ENCODE results near the gene DVL1.
A peak's percentile ranks its signal among the peaks of the same experiment; 100 is the strongest.

The DVL1 gene

DNA sequence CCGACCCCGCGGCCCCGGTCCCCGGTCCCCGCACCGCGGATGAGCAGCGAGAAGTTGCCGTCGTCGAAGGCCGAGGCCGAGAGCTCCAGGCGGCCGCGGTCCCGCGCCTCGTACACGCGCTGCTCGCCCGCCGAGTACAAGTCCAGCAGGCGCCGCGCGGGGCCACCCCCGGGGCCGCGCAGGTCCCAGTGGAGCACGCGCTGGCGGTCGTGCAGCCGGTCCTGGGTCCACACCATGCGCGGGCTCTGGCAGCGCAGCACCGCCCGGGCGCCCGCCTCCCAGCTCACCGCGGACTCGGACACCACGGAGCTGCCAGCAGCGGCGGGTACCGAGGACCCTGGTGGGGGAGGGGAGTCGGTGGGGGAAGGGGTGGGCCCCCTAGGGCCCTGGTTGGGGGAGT lies 6.2 kb upstream of the DVL1 start:
- DNase-seq = peak; percentile 47

DNA sequence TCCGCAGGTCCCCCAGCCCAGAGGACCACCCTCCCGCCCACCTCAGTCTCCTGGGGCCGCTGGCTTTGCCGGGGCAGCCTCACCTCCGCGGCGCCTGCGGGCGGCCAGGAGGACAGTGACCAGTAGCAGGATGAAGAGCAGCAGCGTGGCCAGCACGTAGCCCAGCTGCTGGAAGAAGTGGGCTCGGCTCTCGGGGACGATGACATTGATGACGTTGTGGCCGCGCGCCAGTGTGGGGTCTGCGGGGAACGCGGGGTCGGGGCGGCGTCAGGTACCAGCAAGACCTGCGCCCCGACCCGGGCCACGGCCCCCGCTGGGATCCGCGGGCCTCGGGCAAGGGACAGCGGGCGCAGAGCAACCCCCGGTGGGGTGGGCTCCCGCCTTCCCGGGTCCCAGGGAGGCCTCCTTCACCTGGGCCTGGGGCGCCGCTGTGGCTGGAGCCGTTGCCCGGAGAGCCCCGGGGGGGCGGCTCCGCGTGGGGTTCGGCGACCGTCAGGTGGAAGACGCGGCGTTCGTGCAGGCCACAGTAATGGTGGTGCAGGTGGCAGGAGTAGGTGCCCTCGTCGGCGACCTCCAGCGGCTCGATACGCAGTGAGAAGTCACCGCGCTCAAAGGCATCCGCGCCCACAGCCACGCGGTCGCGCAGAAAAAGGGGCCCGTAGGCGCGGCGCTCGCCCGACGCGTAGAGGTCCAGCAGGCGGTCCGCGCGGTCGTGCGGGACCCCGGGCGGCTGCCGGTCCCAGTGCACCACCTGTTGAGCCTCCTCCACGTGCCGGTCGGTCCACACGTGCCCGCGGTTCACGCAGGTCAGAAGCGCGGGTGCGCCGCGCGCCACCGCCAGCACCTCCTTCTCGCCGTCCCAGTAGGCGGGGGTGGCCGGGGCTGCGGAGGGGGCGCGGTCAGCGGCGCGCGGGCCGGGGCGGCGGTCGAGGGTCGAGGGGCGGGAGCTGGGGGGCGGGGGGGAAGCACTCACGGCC lies 5.3 kb upstream of the DVL1 start:
- DNase-seq = no peak

- DNase-seq = no peak
Measured at GRCh38 chr1:1353389-1354151, 4.4 kb upstream of the DVL1 start.

DNA sequence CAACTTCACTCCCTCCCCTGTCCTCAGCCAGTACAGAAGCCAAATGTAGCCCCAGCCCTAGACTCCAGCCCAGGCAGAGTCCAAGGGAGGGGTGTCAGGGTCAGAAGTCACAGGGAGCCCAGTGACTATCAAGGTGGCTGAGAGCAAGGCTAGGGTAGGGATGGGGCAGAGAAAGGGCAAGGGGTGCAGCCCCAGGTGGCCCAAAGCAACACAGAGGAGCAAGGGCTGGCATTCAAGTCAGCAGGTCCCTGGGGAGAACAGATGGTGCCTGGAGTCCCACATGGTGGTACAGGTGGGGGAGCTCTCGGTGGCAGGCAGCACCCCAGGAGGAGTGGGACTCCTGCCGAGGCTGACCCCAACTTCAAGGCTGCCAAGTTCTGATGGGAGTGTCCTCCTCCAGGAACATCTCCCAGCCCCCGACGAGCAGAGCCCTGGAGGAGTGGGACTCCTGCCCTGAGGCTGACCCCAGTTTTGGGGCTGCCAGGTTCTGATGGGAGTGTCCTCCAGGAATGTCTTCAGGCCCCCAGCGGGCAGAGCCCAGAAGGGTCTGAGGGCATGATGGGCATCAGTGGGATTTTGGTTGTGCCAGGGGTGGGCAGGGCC lies 3.7 kb upstream of the DVL1 start:
- no peak for DNase-seq

DNA sequence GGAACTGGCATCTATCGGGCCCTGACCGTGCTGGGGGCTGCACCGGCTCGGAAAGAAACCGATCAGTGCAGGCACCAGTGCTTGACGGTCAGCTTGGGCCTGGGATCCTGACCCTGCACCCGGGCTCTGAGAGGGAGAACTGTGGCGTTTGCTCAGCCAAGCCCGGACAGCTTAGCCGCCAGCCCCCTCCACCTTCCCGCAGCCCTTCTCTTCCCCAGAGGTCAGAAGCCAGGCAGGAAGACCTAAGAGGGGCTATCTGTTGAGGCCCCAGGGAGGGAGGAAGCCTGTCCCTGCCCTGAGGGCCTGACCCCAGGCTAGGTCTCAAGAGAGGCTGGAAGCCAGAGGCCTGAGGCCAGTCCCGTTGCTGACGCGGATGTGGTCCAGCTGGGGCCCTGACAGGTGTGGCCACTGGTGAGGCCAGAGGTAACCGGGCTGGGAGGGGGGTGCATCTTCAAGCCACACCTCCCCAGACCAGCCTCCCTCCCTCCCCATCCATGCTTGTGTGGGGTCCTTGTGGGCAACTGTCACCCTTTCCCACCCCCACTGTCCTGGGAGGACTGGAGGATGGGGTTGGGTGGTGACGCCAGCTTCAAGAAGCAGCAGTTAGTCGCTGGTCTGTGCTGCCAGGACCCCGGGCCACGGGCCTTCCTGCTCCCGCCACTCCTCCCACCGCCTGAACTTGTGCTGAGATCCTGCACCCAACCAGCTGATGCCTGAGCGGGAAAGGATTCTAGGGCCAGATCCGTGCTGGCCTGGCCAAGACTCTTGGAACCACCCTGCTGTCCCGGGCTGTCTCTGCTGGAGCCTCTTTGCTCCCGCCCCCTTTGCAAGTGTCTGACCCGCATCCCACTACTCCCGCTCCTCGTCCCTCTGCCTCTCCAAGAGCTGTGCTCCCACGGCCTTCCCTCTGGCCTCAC lies 2.6 kb upstream of the DVL1 start:
- DNase-seq = peak; percentile 41

DNA sequence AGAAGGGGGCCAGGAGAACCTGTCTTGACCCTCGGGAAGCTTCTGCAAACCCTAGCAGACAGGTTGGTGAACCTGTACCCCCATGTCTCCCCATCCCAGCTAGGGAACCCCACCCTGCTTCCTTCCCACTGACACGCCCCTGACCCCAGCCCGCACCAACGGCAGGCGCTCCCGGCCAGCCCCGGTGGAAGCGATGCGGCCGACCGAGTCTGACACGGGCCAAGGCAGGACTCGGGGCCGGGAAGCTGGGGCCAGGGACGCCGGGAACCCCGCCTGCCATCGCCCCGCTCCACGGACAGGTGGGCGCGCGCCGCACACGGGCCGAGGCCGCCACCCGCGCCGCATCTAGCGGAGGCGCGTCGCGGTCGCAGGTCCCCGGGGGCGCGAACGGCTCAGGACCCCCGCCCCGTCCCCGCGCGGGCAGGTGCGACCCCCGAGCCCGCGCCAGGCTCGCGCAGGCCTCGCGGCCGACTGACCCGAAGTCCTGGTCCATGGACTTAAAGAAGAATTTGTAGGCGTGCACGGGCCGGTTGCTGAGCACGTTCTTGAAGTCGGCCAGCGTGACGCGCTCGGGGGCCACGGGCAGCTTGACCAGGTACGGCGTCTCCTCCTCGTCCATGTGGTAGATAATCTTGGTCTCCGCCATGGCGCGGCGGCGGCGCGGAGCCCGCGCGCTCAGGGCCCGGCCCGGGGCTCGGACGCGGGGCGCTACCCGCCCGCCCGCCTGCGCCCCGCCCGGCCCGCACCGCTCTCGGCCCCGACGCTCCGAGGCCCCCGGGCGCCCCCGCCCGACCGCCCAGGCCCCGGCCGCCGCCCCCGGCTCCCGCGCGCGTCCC lies 580 bp downstream of the DVL1 start:
- no peak for DNase-seq

DNA sequence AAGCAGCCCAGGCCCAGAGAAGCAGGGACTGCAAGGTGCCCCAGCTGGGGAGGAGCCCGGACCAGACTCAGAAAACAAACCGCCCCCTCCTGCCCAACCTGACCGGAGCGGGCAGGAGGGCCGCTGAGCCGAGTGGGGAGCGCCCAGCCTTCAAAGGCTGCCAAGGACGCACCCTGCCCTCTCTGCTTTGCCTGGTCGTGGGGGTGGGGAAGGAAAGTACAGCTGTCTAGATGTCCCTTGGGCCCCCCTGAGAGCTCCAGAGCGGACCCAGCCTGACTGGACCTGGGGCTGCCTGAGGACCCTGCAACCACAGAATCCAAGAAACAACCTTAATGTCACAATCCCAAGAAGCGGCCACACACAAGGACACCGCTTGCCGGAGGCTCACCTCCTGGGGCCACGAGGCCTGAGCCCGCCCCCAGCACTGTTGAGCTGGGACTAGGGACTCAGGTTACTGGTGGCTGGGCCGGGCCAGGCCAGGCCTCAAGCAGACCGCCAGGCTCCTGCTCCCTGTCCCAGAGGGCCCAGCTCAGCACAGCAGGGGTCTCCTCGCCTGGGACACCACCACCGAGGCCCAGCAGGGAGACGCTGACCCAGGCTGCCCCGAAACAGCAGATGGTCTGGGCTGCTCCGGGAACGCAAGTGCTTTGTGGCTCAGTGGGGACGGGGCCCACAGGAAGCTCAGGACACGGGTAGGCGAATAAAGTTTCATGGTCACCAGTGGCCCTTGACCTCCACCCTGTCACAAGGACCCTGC lies 1.4 kb downstream of the DVL1 start:
- no peak for DNase-seq

DNA sequence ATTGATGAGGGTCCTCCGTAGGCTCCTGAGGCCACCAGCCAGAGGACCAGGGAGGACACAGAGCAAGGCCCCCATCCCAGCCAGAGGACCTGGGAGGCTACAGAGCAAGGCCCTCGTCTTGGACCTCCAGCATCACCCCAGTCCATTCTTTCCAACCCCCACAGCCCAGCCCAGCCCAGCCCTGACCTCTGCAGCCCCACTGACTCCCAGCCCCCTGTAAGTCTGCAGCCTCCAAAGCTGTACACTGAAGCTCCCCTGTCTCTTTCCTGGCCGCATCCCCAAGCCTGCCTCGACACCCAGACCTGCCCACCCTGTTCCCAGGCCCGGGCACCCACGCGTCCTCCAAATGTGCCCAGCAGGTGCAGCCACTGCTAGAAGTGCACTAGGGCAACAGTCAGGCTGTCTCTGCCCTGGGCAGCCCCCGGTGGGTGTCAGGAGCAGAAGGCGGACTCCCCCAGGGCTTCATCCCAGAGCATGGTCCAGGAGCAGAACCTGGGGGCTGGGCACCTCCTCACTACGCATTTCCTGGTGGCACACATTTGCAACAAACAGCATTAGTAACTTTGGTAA lies 2.1 kb downstream of the DVL1 start:
- DNase-seq = no peak

DNA sequence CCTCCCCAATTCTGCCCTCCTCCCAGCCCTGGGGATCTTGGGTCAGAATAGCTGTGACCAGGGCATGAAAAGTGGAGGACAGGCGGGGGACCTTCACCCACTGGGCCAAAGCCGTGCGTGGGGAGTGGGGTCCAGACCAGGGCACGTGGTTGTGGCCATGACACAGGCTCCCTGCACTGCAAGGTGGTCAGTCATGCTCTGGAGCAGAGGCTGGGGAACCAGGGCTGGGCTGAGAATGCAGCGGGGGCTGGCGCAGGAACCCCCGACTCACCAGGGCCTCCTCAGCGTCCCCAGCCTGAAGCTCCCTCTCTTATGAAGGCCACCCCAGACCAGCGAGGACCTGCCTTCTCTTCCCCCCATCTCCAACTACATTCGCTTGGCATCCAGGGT lies 2.7 kb downstream of the DVL1 start:
- DNase-seq = no peak

DNA sequence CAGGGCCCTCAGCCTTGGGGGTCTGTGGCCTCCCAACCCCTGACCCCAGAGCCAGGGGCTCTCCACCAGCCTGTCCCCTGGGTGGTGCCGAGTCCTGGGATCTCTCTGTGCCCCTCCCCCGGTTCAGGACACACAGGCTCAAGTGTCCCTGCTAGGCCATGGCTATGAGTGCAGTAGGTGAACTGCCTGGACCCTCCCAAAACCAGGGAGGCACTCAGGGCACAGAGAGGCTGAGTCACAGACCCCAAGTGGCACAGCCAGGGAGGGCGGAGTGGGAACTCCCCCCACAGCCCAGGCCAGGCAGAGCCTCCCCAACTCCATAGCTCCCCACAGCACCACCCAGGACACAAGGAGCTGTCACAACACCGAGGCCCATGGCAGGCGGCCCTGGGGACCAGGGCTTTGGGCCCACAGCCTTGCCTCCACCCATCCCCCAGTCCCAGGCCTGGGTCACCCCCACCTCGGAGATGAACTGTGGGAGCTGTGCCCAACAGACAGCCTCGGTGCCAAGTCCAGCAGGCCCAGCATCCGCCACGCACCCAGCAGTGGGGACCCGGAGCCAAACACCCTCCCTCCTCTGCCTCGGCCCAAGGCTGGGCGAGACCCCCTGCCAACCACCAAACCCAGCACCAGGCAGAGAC lies 3.2 kb downstream of the DVL1 start:
- no peak for DNase-seq

GRCh38 chr1:1345384-1345783 lies 3.8 kb downstream of the DVL1 start:
- no peak for DNase-seq

DNA sequence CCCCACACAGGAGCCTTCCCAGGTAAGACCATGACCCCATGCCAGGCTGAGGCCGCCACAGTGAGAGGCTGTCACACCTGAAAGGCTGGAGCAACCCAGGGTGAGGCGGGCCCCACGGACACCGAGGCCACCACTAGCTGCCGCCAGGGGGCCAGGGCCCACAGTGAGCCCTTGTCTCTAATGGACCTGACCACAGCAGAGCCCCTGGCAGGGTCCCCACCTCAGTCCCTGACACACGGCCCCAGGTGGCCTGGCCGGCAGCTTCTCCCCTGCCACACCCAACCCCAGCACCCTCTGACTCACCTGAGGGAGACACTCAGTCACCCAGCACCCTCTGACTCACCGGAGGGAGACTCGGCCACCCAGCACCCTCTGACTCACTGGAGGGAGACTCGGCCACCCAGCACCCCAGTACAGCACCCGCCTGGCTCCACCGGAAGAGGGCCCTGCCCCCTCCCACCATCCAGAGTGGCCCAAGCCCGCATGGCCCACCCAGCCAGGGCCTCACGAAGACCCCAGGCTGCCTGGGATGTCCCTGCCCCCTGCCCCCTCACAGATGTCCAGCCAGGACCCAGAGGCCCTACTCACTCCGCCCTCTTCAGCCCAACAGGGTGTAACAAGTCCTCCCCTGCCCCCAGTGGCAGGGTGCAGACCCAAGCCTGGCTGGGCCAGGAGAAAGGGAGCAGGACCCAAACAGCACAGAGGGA lies 4.4 kb downstream of the DVL1 start:
- DNase-seq = peak; percentile 51

DNA sequence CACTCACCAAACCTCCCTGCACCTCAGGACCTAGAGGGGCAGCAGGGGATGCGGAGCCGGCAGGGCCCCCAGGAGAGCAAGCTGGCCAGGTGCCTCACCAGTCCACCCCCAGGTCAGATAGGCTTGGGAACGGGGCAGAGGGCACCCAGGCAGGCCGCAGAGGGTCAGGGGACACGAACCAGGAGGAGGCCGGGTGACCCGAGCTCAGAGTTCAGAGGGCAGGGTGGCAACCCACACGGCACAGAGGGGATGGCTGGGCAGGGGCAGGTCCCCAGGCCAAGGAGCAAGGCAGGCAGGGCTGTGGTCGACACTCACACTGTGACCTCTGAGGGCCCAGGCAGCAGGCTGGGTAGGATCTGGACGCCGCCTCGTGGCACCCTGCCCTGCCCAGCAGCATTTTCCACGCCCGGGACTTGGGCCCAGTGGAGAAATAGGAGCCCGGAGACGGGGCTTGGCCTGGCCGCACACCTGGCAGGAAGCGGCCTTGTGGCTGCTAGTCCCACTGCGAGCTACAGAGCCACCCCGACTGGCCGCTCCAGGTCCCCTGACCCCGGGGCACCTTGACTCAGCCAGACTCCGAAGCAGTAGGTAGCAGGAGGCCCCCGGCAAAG lies 5.3 kb downstream of the DVL1 start:
- no peak for DNase-seq

GRCh38 chr1:1342584-1343115 lies 6.6 kb downstream of the DVL1 start:
- no peak for DNase-seq

DNA sequence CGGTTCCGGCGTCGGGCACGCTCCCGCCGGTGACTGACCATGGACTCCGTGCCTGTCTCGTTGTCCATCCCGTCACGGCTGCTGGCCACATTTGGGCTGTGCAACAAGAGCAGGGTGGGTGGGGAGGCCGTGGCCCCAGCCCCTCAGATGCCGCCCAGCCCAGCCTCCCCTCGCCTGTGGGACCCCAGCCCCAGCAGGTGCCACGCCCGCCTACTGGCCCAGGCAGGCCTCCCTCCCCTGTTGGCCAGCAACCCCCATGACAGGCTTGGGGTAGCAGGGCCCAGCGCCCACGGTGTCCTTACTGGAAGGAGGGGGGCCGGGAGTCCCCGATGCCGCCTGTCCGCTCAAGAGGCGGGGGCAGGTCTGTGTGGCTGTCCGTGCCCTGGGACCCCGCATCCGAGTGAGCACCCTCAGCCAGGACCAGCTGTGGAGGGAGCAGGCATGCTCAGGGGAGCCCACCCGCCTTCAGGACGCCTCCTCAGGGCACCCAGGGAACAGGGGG lies 7.1 kb downstream of the DVL1 start:
- DNase-seq = no peak

- DNase-seq = no peak
Measured at GRCh38 chr1:1341549-1342021, 7.6 kb downstream of the DVL1 start.

- no peak for DNase-seq
Measured at GRCh38 chr1:1340791-1341548, 8.2 kb downstream of the DVL1 start.

Data from fibroblast of skin of abdomen (primary cell).